ENCODE data around the gene NFS1. TPM values are rescaled to one million over a fixed set of nuclear protein-coding genes. Genes with fewer than 3 reads are reported as not detected.

The NFS1 gene
- total and polyA plus RNA-seq, 2 experiments from 2014 or later, result 38.1 to 48.5 TPM

DNA sequence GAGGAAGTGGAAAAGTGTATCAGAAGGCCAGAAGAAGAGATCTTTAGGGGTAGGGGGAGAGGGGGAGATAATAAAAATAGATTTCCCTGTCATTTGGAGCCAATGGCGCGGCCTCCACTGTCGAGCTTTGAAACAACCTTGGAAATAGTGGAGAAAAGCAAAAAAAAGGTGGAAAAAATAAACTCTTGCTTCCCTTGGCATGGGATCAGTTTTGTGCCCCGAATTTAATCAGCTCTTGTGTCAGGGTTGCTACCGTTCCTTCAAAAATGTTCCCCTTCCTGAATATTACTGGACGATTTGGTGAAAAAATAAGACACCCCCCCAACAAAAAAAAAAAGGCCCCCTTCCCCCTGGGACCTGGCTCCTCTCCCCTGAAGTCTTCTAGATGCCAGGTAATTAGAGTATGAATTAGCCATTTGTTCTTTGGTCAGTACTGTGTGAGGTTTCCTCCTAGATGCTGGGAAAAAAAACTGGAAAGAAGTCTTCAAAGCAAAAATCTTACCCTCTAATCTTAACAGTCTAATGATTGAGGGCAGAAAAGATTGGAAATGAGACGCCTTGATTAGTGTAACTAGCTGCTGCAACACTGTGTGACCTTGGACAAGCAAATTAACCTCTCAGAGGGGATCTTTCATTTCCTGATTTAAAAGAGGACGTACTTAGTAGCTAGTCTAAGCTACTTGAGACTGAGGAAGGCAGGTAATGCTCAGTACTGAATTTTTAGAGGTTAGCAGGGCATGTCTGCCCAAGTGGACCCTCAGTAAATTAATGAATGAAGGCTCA is 43.8 kb upstream of the NFS1 start:
- TF ChIP-seq CTCF (IDR thresholded peaks at IDR 0.05; ENCODE audit: poor library complexity) (no peak), EZH2 (IDR thresholded peaks at IDR 0.05; ENCODE audit: borderline replicate concordance) (no peak), EZH2phosphoT487 (IDR thresholded peaks at IDR 0.05; ENCODE audit: low read depth, severe bottlenecking, unreplicated experiment) (no peak)

GRCh38 chr20:35741892-35742740 is 43.0 kb upstream of the NFS1 start, which contains the start of gene RBM39:
RBM39 (minus strand) TSS chr20:35742260; CDS start chr20:35740874, 1,386 bp downstream.
- Histone ChIP-seq H3K4me1 (ENCODE audit: insufficient read depth) (peaks cover 25% of the 10 kb centered on the region), H3K27me3 (no peaks in the 10 kb centered on the region), H3K79me2 (peaks cover 55% of the 10 kb centered on the region), H4K20me1 (ENCODE audit: insufficient read depth, poor library complexity, severe bottlenecking) (peaks cover 43% of the 10 kb centered on the region), H3K36me3 (replicated peaks; ENCODE audit: insufficient read depth, low read depth) (no peaks in the 10 kb centered on the region), H2AFZ (peak within 1 kb of the TSS; percentile 52), H3K9me2 (replicated peaks; ENCODE audit: insufficient read depth) (no peaks in the 10 kb centered on the region), H3K4me3 (peak within 1 kb of the TSS; percentile 73), H3K9me3 (ENCODE audit: low read depth) (no peaks in the 10 kb centered on the region), H3K27ac (peak within 1 kb of the TSS; percentile 98), H3K4me2 (peak within 1 kb of the TSS; percentile 79)
- no peak for TF ChIP-seq EZH2 (IDR thresholded peaks at IDR 0.05; ENCODE audit: borderline replicate concordance)
- TF ChIP-seq CTCF (IDR thresholded peaks at IDR 0.05; ENCODE audit: poor library complexity), result peak; percentile 27
- TF ChIP-seq EZH2phosphoT487 (IDR thresholded peaks at IDR 0.05; ENCODE audit: low read depth, severe bottlenecking, unreplicated experiment), result no peak
- WGBS (ENCODE audit: low lambda C conversion rate, missing lambda C conversion rate), result 1% methylated on average over 62 of the region's 66 CpGs
- DNase-seq (ENCODE audit: low spot score), result peak; percentile 100

More for the DNA sequence above, 43.8 kb upstream of the NFS1 start:
- Histone ChIP-seq H3K27ac (peak overlapping the region; percentile 95), H3K4me1 (ENCODE audit: insufficient read depth) (peaks cover 25% of the 10 kb centered on the region), H3K9me3 (ENCODE audit: low read depth) (no peaks in the 10 kb centered on the region), H3K27me3 (no peaks in the 10 kb centered on the region), H3K36me3 (replicated peaks; ENCODE audit: insufficient read depth, low read depth) (no peaks in the 10 kb centered on the region), H4K20me1 (ENCODE audit: insufficient read depth, poor library complexity, severe bottlenecking) (peaks cover 34% of the 10 kb centered on the region), H3K79me2 (peaks cover 47% of the 10 kb centered on the region), H3K9me2 (replicated peaks; ENCODE audit: insufficient read depth) (no peaks in the 10 kb centered on the region), H2AFZ (peak overlapping the region; percentile 52), H3K4me3 (peak overlapping the region; percentile 19), H3K4me2 (peak overlapping the region; percentile 79)
- DNase-seq (ENCODE audit: low spot score), result peak; percentile 31
- 6% methylated on average over 8 of the region's 8 CpGs for WGBS (ENCODE audit: low lambda C conversion rate, missing lambda C conversion rate)

DNA sequence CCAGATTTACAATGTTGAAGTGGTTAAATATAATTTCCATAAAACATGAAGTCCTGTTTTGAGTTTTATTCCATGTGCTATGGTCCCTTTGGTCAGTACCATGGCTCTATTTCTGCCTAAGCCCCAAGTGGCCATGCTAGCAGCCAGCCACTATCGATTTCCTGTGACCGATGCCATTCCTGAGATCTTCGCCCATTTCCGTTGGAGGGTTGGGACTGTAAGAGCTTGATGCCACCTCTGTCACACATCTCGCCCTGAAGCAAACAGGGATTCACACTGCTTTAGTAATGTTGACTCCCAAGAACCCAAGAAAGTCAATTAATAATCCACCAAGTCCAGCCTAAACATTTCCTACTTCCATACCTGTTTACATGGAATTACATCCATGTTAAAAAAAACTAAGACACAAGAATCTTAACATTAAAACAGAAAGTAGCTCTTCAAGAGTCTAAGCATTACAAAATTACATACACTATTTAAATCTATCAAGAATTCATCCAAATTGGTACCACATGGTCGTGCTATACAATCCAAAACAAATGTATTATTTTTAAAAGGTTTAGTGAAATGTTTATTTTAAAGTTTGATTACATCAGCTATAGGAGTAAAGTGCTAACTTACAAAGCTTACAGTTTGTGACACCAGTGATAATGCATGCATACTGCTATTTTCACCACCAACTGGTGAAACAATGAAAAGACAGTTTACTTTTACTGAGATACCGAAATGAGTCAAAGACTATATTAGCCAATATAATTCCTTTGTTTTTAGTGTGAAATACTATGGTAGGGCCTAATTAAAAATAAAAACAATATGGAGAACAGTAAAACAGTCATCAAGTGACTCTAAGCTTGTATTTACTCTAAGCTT is 40.4 kb upstream of the NFS1 start:
- WGBS (ENCODE audit: low lambda C conversion rate, missing lambda C conversion rate), result 76% methylated on average over 7 of the region's 7 CpGs

More for the DNA sequence above, 40.4 kb upstream of the NFS1 start:
- H3K79me2 ChIP-seq, result peaks cover 81% of the 10 kb centered on the region
- peak overlapping the region; percentile 45 for H3K27ac ChIP-seq
- H3K4me2 ChIP-seq, result peak overlapping the region; percentile 75
- no peaks in the 10 kb centered on the region for H3K9me2 ChIP-seq (replicated peaks; ENCODE audit: insufficient read depth)
- peaks cover 68% of the 10 kb centered on the region for H4K20me1 ChIP-seq (ENCODE audit: insufficient read depth, poor library complexity, severe bottlenecking)
- DNase-seq (ENCODE audit: low spot score), result peak; percentile 19
- H3K36me3 ChIP-seq (replicated peaks; ENCODE audit: insufficient read depth, low read depth), result peaks cover 5% of the 10 kb centered on the region
- no peak for TF ChIP-seq EZH2 (IDR thresholded peaks at IDR 0.05; ENCODE audit: borderline replicate concordance)
- TF ChIP-seq CTCF (IDR thresholded peaks at IDR 0.05; ENCODE audit: poor library complexity), result peak; percentile 26
- H3K9me3 ChIP-seq (ENCODE audit: low read depth), result no peaks in the 10 kb centered on the region
- H3K4me1 ChIP-seq (ENCODE audit: insufficient read depth), result peaks cover 40% of the 10 kb centered on the region
- H2AFZ ChIP-seq, result no peak overlapping the region
- H3K4me3 ChIP-seq, result peak overlapping the region; percentile 73
- no peaks in the 10 kb centered on the region for H3K27me3 ChIP-seq
